Measurements from ENCODE around the gene RUSF1. TPM values are rescaled to one million over a fixed set of nuclear protein-coding genes. Genes with fewer than 3 reads are reported as not detected.

Gene RUSF1
- polyA plus RNA-seq, 1 donor (not counting 4 experiments of a cell fraction or from before 2014, with no cell fraction given): 17.4 TPM

DNA sequence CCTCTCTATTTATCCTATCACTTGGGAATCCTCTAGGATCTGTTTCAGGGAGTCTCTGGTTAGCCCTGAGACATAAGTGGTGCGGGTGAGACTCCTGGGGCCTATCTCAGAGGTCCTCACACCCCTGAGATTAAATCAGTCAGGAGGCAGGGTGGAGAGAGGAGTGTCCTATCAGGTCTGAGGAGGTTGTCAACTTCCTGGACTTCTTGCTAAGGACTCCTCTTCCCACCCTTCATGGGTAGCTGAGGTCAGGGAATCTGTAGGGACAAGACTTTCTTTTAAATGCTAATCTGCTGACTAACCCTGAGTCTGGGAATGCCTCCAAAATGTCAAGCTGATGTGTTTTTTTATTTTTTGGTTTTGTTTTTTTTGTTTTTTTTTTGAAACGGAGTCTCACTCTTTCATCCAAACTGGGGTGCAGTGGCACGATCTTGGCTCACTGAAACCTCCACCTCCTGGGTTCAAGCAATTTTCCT lies 55.5 kb downstream of the RUSF1 start:
- peak overlapping the region; percentile 80 for H3K4me2 ChIP-seq (ENCODE audit: control insufficient read depth, extremely low read depth, insufficient read depth, low read depth, low read length)
- H3K9ac ChIP-seq (ENCODE audit: control insufficient read depth, extremely low read depth, insufficient read depth, low read length): peak overlapping the region; percentile 62
- peak overlapping the region; percentile 95 for H3K27ac ChIP-seq (ENCODE audit: control insufficient read depth, insufficient read depth, low read length)
- no peak overlapping the region for H2AFZ ChIP-seq (ENCODE audit: control insufficient read depth, low read length)
- dilution Hi-C loops (cut with MboI; ENCODE audit: extremely low pct_ligation_motif_present, low sequenced_read_pairs): no loop called here
- H3K4me1 ChIP-seq (ENCODE audit: control insufficient read depth, extremely low read depth, insufficient read depth, low read length): peaks cover 57% of the 10 kb centered on the region
- peak; percentile 62 for FAIRE-seq
- peak overlapping the region in 2 of 3 experiments; percentile 15 to 41 for H3K4me3 ChIP-seq (ENCODE audit: control insufficient read depth in 2 of 3, extremely low read depth in 1 of 3, insufficient read depth in 2 of 3, low read depth in 1 of 3, low read length in 3 of 3)
- TF ChIP-seq, protein P1, sequence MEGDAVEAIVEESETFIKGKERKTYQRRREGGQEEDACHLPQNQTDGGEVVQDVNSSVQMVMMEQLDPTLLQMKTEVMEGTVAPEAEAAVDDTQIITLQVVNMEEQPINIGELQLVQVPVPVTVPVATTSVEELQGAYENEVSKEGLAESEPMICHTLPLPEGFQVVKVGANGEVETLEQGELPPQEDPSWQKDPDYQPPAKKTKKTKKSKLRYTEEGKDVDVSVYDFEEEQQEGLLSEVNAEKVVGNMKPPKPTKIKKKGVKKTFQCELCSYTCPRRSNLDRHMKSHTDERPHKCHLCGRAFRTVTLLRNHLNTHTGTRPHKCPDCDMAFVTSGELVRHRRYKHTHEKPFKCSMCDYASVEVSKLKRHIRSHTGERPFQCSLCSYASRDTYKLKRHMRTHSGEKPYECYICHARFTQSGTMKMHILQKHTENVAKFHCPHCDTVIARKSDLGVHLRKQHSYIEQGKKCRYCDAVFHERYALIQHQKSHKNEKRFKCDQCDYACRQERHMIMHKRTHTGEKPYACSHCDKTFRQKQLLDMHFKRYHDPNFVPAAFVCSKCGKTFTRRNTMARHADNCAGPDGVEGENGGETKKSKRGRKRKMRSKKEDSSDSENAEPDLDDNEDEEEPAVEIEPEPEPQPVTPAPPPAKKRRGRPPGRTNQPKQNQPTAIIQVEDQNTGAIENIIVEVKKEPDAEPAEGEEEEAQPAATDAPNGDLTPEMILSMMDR (optimal IDR thresholded peaks at IDR 0.05 in 1 of 3, IDR thresholded peaks at IDR 0.05 in 1 of 3, conservative IDR thresholded peaks at IDR 0.05 in 1 of 3; ENCODE audit: extremely low read depth in 1 of 3, insufficient read depth in 2 of 3, low read length in 3 of 3): no peak
- TF ChIP-seq EZH2 (IDR thresholded peaks at IDR 0.05; ENCODE audit: low read length): no peak
- no peaks in the 10 kb centered on the region for H3K27me3 ChIP-seq (ENCODE audit: control insufficient read depth, extremely low read depth, insufficient read depth, low read length)
- peaks cover 0 to 15% of the 10 kb centered on the region in 2 experiments for H3K36me3 ChIP-seq (ENCODE audit: control insufficient read depth in 2 of 2, extremely low read depth in 1 of 2, insufficient read depth in 2 of 2, low read length in 2 of 2)
- no peak for DNase-seq (ENCODE audit: low read depth, low spot score)
- no peaks in the 10 kb centered on the region for H3K9me3 ChIP-seq (ENCODE audit: control insufficient read depth, low read depth, low read length)
- H3K79me2 ChIP-seq (ENCODE audit: control insufficient read depth, insufficient read depth, low read length): peaks cover 27% of the 10 kb centered on the region
- peaks cover 8% of the 10 kb centered on the region for H4K20me1 ChIP-seq (ENCODE audit: control insufficient read depth, extremely low read depth, insufficient read depth, low read length)
- peaks cover 6% of the 10 kb centered on the region for H3K9me1 ChIP-seq (ENCODE audit: control insufficient read depth, extremely low read depth, insufficient read depth, low read length)

DNA sequence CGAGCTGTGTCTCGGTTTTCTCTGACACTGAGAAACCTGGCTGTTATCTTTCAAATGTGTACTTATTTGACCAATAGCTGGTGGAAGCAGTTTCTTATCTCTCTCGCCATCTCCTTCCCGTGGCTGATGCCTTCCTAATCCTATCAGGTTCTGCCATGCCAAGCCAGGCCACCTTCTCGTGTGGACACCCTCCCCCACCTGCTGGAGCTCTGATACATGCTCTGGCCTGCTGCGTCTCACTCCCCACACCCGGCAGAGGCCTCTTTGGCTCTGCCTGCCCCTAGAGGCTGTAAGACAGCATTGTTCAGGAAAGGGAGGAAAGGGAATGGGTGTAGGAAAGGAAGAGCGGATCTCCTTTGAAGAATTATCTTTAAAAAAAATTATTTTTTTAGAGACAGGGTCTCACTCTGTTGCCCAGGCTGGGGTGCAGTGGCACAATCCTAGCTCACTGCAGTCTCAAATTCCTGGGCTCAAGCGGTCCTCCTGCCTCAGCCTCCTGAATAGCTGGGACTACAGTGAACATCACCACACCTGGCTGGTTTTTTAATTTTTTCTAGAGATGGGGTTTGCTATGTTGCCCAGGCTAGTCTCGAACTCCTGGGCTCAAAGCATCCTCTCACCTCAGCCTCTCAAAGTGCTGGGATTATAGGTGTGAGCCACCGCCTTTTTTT lies 56.4 kb downstream of the RUSF1 start:
- H3K4me3 ChIP-seq (ENCODE audit: control insufficient read depth in 2 of 3, extremely low read depth in 1 of 3, insufficient read depth in 2 of 3, low read depth in 1 of 3, low read length in 3 of 3): no peak overlapping the region
- H3K27ac ChIP-seq (ENCODE audit: control insufficient read depth, insufficient read depth, low read length): peak overlapping the region; percentile 95
- DNase-seq (ENCODE audit: low read depth, low spot score) (no peak), FAIRE-seq (no peak)
- TF ChIP-seq, protein P1 (optimal IDR thresholded peaks at IDR 0.05 in 1 of 3, IDR thresholded peaks at IDR 0.05 in 1 of 3, conservative IDR thresholded peaks at IDR 0.05 in 1 of 3; ENCODE audit: extremely low read depth in 1 of 3, insufficient read depth in 2 of 3, low read length in 3 of 3): peak; percentile 70 to 81 (median 73)
- TF ChIP-seq EZH2 (IDR thresholded peaks at IDR 0.05; ENCODE audit: low read length): no peak
- peaks cover 18% of the 10 kb centered on the region for H3K79me2 ChIP-seq (ENCODE audit: control insufficient read depth, insufficient read depth, low read length)
- H3K9ac ChIP-seq (ENCODE audit: control insufficient read depth, extremely low read depth, insufficient read depth, low read length): peak overlapping the region; percentile 62
- dilution Hi-C loops (cut with MboI; ENCODE audit: extremely low pct_ligation_motif_present, low sequenced_read_pairs): no loop called here
- peak overlapping the region; percentile 74 for H2AFZ ChIP-seq (ENCODE audit: control insufficient read depth, low read length)
- peaks cover 0 to 9% of the 10 kb centered on the region in 2 experiments for H3K36me3 ChIP-seq (ENCODE audit: control insufficient read depth in 2 of 2, extremely low read depth in 1 of 2, insufficient read depth in 2 of 2, low read length in 2 of 2)
- H3K9me1 ChIP-seq (ENCODE audit: control insufficient read depth, extremely low read depth, insufficient read depth, low read length): peaks cover 4% of the 10 kb centered on the region
- H3K4me2 ChIP-seq (ENCODE audit: control insufficient read depth, extremely low read depth, insufficient read depth, low read depth, low read length): peak overlapping the region; percentile 80
- no peaks in the 10 kb centered on the region for H3K27me3 ChIP-seq (ENCODE audit: control insufficient read depth, extremely low read depth, insufficient read depth, low read length)
- peaks cover under 1% of the 10 kb centered on the region for H4K20me1 ChIP-seq (ENCODE audit: control insufficient read depth, extremely low read depth, insufficient read depth, low read length)
- H3K4me1 ChIP-seq (ENCODE audit: control insufficient read depth, extremely low read depth, insufficient read depth, low read length): peaks cover 48% of the 10 kb centered on the region
- no peaks in the 10 kb centered on the region for H3K9me3 ChIP-seq (ENCODE audit: control insufficient read depth, low read depth, low read length)
